Gastrocnemius medialis (tissue), 4 donors: Measurements from ENCODE around the gene SLX9. TPM values are rescaled to one million over a fixed set of nuclear protein-coding genes. Genes with fewer than 3 reads are reported as not detected.

Experiments
- ATAC-seq, 2 donors: fragments of 150-250 bp; one replicate each; pipeline ENCODE4 v1.9.1; 2016
- DNase-seq, 2 donors: peaks; one replicate each; pipeline ENCODE4 v3.0.0-alpha.2; 2019
- H3K27ac ChIP-seq, 4 donors: fragments of 200-600 bp; sonication (generic); 1 replicate in 1 of 4; 2 replicates in 3 of 4; pipeline ENCODE4 v1.5.1; 2016 to 2018; ENCODE audit warnings: mild to moderate bottlenecking in 2 of 4, moderate library complexity in 1 of 4
- H3K27me3 ChIP-seq, 3 donors: fragments of 200-600 bp; sonication (generic) in 2 of 3; 1 replicate in 1 of 3; 2 replicates in 2 of 3; pipeline versions ENCODE4 v1.5.1 to v1.6.0; 2016 to 2019; ENCODE audit warnings: mild to moderate bottlenecking in 1 of 3, moderate library complexity in 1 of 3
- H3K36me3 ChIP-seq, 2 donors: fragments of 200-600 bp; sonication (generic) in 1 of 2; one replicate each; pipeline ENCODE4 v1.5.1; 2017 to 2018
- H3K4me1 ChIP-seq, 2 donors: fragments of 200-600 bp; sonication (generic) in 1 of 2; one replicate each; pipeline ENCODE4 v1.5.1; 2016 to 2017; ENCODE audit warnings: mild to moderate bottlenecking in 2 of 2
- H3K4me3 ChIP-seq, 4 donors: fragments of 200-600 bp; sonication (generic) in 3 of 4; 1 replicate in 1 of 4; 2 replicates in 3 of 4; pipeline ENCODE4 v1.5.1; 2016 to 2019; ENCODE audit warnings: mild to moderate bottlenecking in 2 of 4
- H3K9me3 ChIP-seq, 3 donors: fragments of 200-600 bp; sonication (generic) in 2 of 3; 1 replicate in 1 of 3; 2 replicates in 2 of 3; pipeline ENCODE4 v1.5.1; 2016 to 2019
- CTCF ChIP-seq, 5 experiments: fragments of 450-650 bp in 3 of 5; fragments of 200-600 bp in 2 of 5; sonication (generic) in 2 of 5; IDR thresholded peaks in 4 of 5; conservative IDR thresholded peaks in 1 of 5; 1 replicate in 4 of 5; 2 replicates in 1 of 5; pipeline ENCODE4 v1.5.1; 2016 to 2019; ENCODE audit warnings: antibody characterized with exemption in 5 of 5, mild to moderate bottlenecking in 3 of 5, moderate library complexity in 3 of 5
- POLR2A ChIP-seq, 2 donors: fragments of 450-650 bp; IDR thresholded peaks; one replicate each; pipeline ENCODE4 v1.6.1; 2017; ENCODE audit warnings: antibody characterized with exemption in 2 of 2, mild to moderate bottlenecking in 2 of 2, moderate library complexity in 2 of 2
- in situ Hi-C, 4 donors: fragments of 200-750 bp; cut with MboI; loops; one replicate each; pipeline versions ENCODE4 v1.15.0 to v1.8.0; 2017; ENCODE audit warnings: low sequenced_read_pairs in 4 of 4
- intact Hi-C: fragments of 100-400 bp; cut with DNase I; formaldehyde crosslinking; loops from one replicate; pipeline ENCODE4 v1.15.1; 2023; ENCODE audit warnings: low total_unique reads
- total RNA-seq, 4 donors: library from RNA; depleted of rRNA; stranded (reverse); fragments of >200 nt; gene quantifications; one replicate each; pipeline versions ENCODE4 v1.1.0 to v1.2.3, GENCODE V29; 2016

Gene SLX9
- total RNA-seq, 4 donors from 2014 or later, result 23.7 to 37.6 (median 25.8) TPM

- Histone ChIP-seq H3K27ac (no peak overlapping the region), H3K27me3 (peaks cover 3 to 13% (median 12%) of the 10 kb centered on the region in 3 donors), H3K4me3 (no peak overlapping the region), H3K4me1 (no peaks in the 10 kb centered on the region), H3K9me3 (no peaks in the 10 kb centered on the region), H3K36me3 (no peaks in the 10 kb centered on the region)
- no peak for DNase-seq
- ATAC-seq, result no peak
- in situ Hi-C loops, result no loop called here
- intact Hi-C loops, result no loop called here
- TF ChIP-seq CTCF (IDR thresholded peaks at IDR 0.05 in 4 of 5, conservative IDR thresholded peaks at IDR 0.05 in 1 of 5), result no peak
- TF ChIP-seq POLR2A (IDR thresholded peaks at IDR 0.05), result no peak
Observed at GRCh38 chr21:44918581-44919033, 21.2 kb upstream of the SLX9 start.

- Histone ChIP-seq H3K4me3 (peak overlapping the region in 1 of 4 donors; percentile 34), H3K27ac (no peak overlapping the region), H3K27me3 (peaks cover 3 to 13% (median 12%) of the 10 kb centered on the region in 3 donors), H3K4me1 (no peaks in the 10 kb centered on the region), H3K9me3 (no peaks in the 10 kb centered on the region), H3K36me3 (no peaks in the 10 kb centered on the region)
- in situ Hi-C loops, result no loop called here
- DNase-seq, result no peak
- ATAC-seq, result no peak
- intact Hi-C loops, result no loop called here
- TF ChIP-seq POLR2A (IDR thresholded peaks at IDR 0.05) (no peak), CTCF (IDR thresholded peaks at IDR 0.05 in 4 of 5, conservative IDR thresholded peaks at IDR 0.05 in 1 of 5) (no peak)
Observed at GRCh38 chr21:44919111-44919912, 20.5 kb upstream of the SLX9 start.

- intact Hi-C loops, result no loop called here
- in situ Hi-C loops, result no loop called here
- DNase-seq (no peak), ATAC-seq (no peak)
- Histone ChIP-seq H3K4me1 (no peaks in the 10 kb centered on the region), H3K36me3 (no peaks in the 10 kb centered on the region), H3K4me3 (peak overlapping the region in 1 of 4 donors; percentile 34), H3K27ac (no peak overlapping the region), H3K9me3 (no peaks in the 10 kb centered on the region), H3K27me3 (peaks cover 3 to 13% (median 12%) of the 10 kb centered on the region in 3 donors)
- TF ChIP-seq POLR2A (IDR thresholded peaks at IDR 0.05), result no peak
- TF ChIP-seq CTCF (IDR thresholded peaks at IDR 0.05 in 4 of 5, conservative IDR thresholded peaks at IDR 0.05 in 1 of 5), result no peak
Observed at GRCh38 chr21:44919913-44920693, 19.7 kb upstream of the SLX9 start.

GRCh38 chr21:44920694-44921604, 18.9 kb upstream of the SLX9 start, which contains the start of gene ITGB2:
Gene ITGB2, minus strand, starts transcription at chr21:44920899. Its CDS starts 10,117 bp downstream, at chr21:44910782.
- Histone ChIP-seq H3K4me1 (no peaks in the 10 kb centered on the region), H3K27me3 (peaks cover 3 to 15% (median 12%) of the 10 kb centered on the region in 3 donors), H3K27ac (no peak within 1 kb of the TSS), H3K36me3 (no peaks in the 10 kb centered on the region), H3K9me3 (no peaks in the 10 kb centered on the region), H3K4me3 (peak within 1 kb of the TSS in 1 of 4 donors; percentile 34)
- intact Hi-C loops, result no loop called here
- in situ Hi-C loops, result no loop called here
- no peak for ATAC-seq
- TF ChIP-seq POLR2A (IDR thresholded peaks at IDR 0.05), result no peak
- no peak for TF ChIP-seq CTCF (IDR thresholded peaks at IDR 0.05 in 4 of 5, conservative IDR thresholded peaks at IDR 0.05 in 1 of 5)
- no peak for DNase-seq
